Kidney (tissue), 14 donors: ENCODE data around the gene ZNF316. TPM values are rescaled to one million over a fixed set of nuclear protein-coding genes. Genes with fewer than 3 reads are reported as not detected.
A peak's percentile ranks its signal among the peaks of the same experiment; 100 is the strongest.

Experiments
- DNase-seq, 5 donors: peaks; one replicate each; pipeline ENCODE4 v3.0.0-alpha.2; 2013 to 2020
- FAIRE-seq: peaks from 2 replicates; lab custom pipeline; 2012; peaks lifted over from hg19 to GRCh38; lab: Jason Lieb, UNC
- H3K27ac ChIP-seq, 2 donors: one replicate each; pipeline ENCODE4 v1.7.0; 2013; ENCODE audit warnings: low read depth in 2 of 2, low read length in 2 of 2, inconsistent platforms in 1 of 2
- H3K27me3 ChIP-seq: one replicate; pipeline ENCODE4 v1.7.1; 2013; ENCODE audit warnings: low read length, inconsistent platforms; ENCODE audit not compliant: control insufficient read depth, insufficient read depth
- H3K36me3 ChIP-seq, 3 donors: one replicate each; pipeline versions ENCODE4 v1.7.0 to v1.7.1; 2013; ENCODE audit warnings: low read length in 3 of 3, control low read depth in 1 of 3, inconsistent platforms in 1 of 3; ENCODE audit not compliant: insufficient read depth in 3 of 3, control insufficient read depth in 2 of 3
- H3K4me1 ChIP-seq, 3 donors: one replicate each; pipeline versions ENCODE4 v1.7.0 to v1.7.1; 2013; ENCODE audit warnings: low read length in 3 of 3, inconsistent platforms in 1 of 3, low read depth in 1 of 3; ENCODE audit not compliant: control insufficient read depth in 2 of 3, insufficient read depth in 2 of 3
- H3K4me3 ChIP-seq, 3 donors: one replicate each; pipeline versions ENCODE4 v1.7.0 to v1.8.1; 2013; ENCODE audit warnings: low read length in 3 of 3, control low read depth in 1 of 3, inconsistent platforms in 1 of 3
- H3K9ac ChIP-seq, 3 donors: one replicate each; pipeline versions ENCODE4 v1.7.0 to v1.7.1; 2013; ENCODE audit warnings: low read length in 3 of 3, control low read depth in 1 of 3, inconsistent platforms in 1 of 3
- H3K9me3 ChIP-seq, 3 donors: one replicate each; pipeline versions ENCODE4 v1.7.0 to v1.7.1; 2013; ENCODE audit warnings: low read length in 3 of 3, control low read depth in 1 of 3, inconsistent platforms in 1 of 3; ENCODE audit not compliant: control insufficient read depth in 2 of 3, insufficient read depth in 1 of 3
- CTCF ChIP-seq: IDR thresholded peaks from 3 replicates; pipeline ENCODE4 v1.5.1; 2012; ENCODE audit warnings: mild to moderate bottlenecking, moderate library complexity, borderline replicate concordance; ENCODE audit not compliant: insufficient read depth; ENCODE audit errors: extremely low read depth
- intact Hi-C: fragments of 100-400 bp; cut with DNase I; formaldehyde crosslinking; loops from one replicate; pipeline ENCODE4 v1.11.1; 2022
- polyA plus RNA-seq: library from polyadenylated mRNA; stranded (reverse); fragments of 350-450 nt; fragmentation: Illumina TruSeq; extraction: RNeasy Lipid Tissue Mini Kit (QIAGEN cat#74804); gene quantifications from one replicate; pipeline ENCODE4 v1.2.3, GENCODE V29; 2014; ENCODE audit warnings: low read depth, low replicate concordance; ENCODE audit not compliant: insufficient read depth
- total RNA-seq: library from RNA; stranded (reverse); fragmentation: NEBNext Ultra II Directional; extraction: Animal tissue kit (Norgen Biotek cat#: 25700); gene quantifications from one replicate; pipeline ENCODE4 v1.2.1, GENCODE V29; 2021
- donor health status: control.
- donor health status: control.
- donor health status: control.
- donor health status: control.
- donor health status: control.
- donor health status: DM: yes; HTN: yes; CAD: no.
- donor health status: Normal renal cell carcinoma (clear cell type).

ZNF316 gene
- total and polyA plus RNA-seq, 2 donors from 2014 or later: 7.2 to 31.7 TPM

DNA sequence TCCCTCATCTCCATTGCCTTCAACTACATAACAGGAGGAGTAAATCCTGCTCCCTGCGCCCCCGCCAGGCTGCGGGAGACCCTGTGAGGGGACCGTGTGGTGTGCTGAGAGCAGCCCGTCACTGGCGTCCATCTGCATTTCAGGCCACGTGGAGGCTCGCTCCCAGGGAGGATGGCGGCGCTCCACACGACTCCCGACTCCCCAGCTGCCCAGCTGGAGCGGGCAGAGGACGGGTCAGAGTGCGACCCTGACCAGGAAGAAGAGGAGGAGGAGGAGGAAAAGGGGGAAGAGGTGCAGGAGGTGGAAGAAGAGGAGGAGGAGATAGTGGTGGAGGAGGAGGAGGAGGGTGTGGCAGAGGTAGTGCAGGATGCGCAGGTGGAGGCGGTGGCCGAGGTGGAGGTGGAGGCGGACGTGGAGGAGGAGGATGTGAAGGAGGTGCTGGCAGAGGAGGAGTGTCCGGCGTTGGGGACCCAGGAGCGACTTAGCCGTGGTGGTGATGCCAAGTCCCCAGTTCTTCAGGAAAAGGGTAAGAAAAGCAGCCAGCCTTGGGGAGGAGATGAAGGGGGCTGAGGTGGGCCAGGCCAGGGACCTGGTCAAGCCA is 5.2 kb downstream of the ZNF316 start:
- Histone ChIP-seq H3K9me3 (no peaks in the 10 kb centered on the region), H3K36me3 (peaks cover 0 to 25% (median 17%) of the 10 kb centered on the region in 3 donors), H3K9ac (no peak overlapping the region), H3K4me1 (peaks cover 0 to 8% (median 0%) of the 10 kb centered on the region in 3 donors), H3K27ac (no peak overlapping the region), H3K4me3 (no peak overlapping the region), H3K27me3 (no peaks in the 10 kb centered on the region)
- TF ChIP-seq CTCF: no peak
- DNase-seq (no peak), FAIRE-seq (no peak)
- intact Hi-C loops: no loop called here

DNA sequence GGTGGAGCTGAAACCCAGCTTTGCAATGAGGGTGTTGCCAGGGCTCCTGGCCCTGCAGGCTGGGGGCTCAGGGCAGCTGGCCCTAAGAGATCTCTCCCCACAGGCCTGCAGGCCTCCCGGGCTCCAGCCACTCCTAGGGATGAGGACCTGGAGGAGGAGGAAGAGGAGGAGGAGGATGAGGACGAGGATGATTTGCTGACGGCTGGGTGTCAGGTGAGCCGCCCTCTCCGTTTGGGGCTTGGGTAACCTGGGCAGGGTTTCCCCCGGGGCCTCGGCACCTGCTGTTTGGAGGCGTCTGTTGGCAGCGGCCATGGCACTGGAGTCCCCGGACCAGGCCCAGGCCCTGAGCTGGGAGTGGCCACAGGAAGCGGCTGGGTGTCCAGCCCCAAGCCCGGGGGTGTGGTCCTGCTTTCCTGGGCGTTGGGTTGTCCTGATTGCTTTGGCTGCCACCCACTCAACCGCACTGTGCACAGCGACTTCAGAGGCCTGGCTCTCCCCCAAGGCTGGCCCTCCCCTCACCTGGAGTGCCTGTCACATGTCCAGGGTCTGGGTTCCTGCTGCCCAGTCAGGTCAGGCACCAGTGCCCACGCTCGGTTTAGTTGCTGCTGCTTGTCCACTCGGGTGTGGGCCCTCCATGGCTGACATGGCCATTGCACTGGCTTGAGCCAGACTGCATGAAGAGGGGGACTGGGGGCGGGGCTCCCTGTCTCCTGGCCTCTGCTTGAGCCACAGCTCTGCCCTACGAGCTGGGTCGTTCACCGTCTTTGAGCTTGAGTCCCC is 5.9 kb downstream of the ZNF316 start:
- Histone ChIP-seq H3K4me3 (no peak overlapping the region), H3K36me3 (peaks cover 0 to 25% (median 17%) of the 10 kb centered on the region in 3 donors), H3K27ac (no peak overlapping the region), H3K27me3 (no peaks in the 10 kb centered on the region), H3K9ac (no peak overlapping the region), H3K4me1 (peaks cover 0 to 6% (median 0%) of the 10 kb centered on the region in 3 donors), H3K9me3 (no peaks in the 10 kb centered on the region)
- no peak for TF ChIP-seq CTCF
- FAIRE-seq (no peak), DNase-seq (peak in 1 of 5 donors; percentile 25)
- intact Hi-C loops: no loop called here

- TF ChIP-seq CTCF: no peak
- H3K36me3 ChIP-seq: peaks cover 0 to 25% (median 17%) of the 10 kb centered on the region in 3 donors
- H3K4me1 ChIP-seq: no peaks in the 10 kb centered on the region
- no peak overlapping the region for H3K9ac ChIP-seq
- H3K4me3 ChIP-seq: no peak overlapping the region
- no peaks in the 10 kb centered on the region for H3K9me3 ChIP-seq
- no peak for DNase-seq
- H3K27ac ChIP-seq: no peak overlapping the region
- intact Hi-C loops: no loop called here
- FAIRE-seq: no peak
- H3K27me3 ChIP-seq: no peaks in the 10 kb centered on the region
Measured at GRCh38 chr7:6643915-6644625, 7.0 kb downstream of the ZNF316 start.
